ENCODE measurements around the gene SMTN. TPM values are rescaled to one million over a fixed set of nuclear protein-coding genes. Genes with fewer than 3 reads are reported as not detected.

SMTN gene
- total and polyA plus RNA-seq, 2 donors = 149 to 1,750 TPM

DNA sequence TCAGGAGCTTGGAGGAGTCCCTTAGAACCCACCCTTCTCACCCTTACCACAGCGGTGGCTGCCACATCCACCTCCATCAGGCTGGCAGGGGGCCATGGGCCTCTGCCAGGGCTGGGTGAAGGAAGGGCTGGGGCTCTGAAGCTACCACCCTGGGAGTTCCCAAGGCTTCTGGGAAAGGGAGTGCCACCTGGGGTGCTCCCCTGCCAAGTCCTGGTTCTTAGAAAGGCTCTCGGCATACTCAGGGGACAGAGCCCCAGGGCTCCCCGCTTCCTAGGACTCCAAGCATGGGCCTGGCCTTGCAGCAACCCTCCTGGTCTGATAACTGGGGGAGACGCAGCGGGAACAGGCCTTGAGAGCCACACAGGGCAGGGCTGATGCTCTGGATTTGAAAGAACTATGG is 59.6 kb downstream of the SMTN start:
- no peak for DNase-seq (ENCODE audit: extremely low spot score)
- WGBS = 80% methylated on average over 5 of the region's 5 CpGs
- Histone ChIP-seq H3K27ac (ENCODE audit: low read depth) (no peak overlapping the region), H3K36me3 (ENCODE audit: insufficient read depth) (no peaks in the 10 kb centered on the region), H3K4me1 (ENCODE audit: insufficient read depth) (no peaks in the 10 kb centered on the region), H3K4me3 (ENCODE audit: low read depth, low read length) (no peak overlapping the region)

DNA sequence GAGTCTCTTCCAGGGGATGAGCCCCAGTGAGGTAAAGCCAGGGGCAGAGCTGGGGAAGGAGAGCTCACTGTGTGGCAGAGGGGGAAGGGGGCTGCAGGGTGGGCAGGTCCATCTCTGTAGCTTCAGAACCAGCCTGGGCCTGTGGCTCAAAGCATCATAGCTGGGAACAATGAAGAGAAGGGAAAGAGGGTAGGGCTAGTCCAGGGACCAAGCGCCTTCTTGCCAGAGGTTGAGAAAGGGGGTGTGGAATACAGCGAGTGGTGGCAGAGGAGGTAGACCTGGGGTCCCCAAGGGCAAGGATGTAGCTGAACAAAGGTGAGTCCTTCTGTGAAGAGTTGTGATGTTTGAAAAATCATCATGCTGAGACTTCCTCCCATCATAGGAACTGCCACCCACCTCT is 60.4 kb downstream of the SMTN start:
- WGBS = 86% methylated on average over 2 of the region's 2 CpGs
- no peak for DNase-seq (ENCODE audit: extremely low spot score)
- Histone ChIP-seq H3K4me3 (ENCODE audit: low read depth, low read length) (no peak overlapping the region), H3K27ac (ENCODE audit: low read depth) (no peak overlapping the region), H3K4me1 (ENCODE audit: insufficient read depth) (no peaks in the 10 kb centered on the region), H3K36me3 (ENCODE audit: insufficient read depth) (no peaks in the 10 kb centered on the region)

- no peak for DNase-seq (ENCODE audit: extremely low spot score)
- H3K27ac ChIP-seq (ENCODE audit: low read depth) = no peak overlapping the region
- WGBS = 79% methylated on average over 4 of the region's 4 CpGs
These were observed 61.2 kb downstream of the SMTN start for GRCh38 chr22:31142285-31142684.

GRCh38 chr22:31143038-31143437 is 61.9 kb downstream of the SMTN start:
- no peaks in the 10 kb centered on the region for H3K4me1 ChIP-seq (ENCODE audit: insufficient read depth)
- no peaks in the 10 kb centered on the region for H3K36me3 ChIP-seq (ENCODE audit: insufficient read depth)
- 76% methylated on average over 3 of the region's 3 CpGs for WGBS
- H3K4me3 ChIP-seq (ENCODE audit: low read depth, low read length) = no peak overlapping the region
- DNase-seq (ENCODE audit: extremely low spot score) = no peak
- H3K27ac ChIP-seq (ENCODE audit: low read depth) = no peak overlapping the region

More at GRCh38 chr22:31142285-31142684, 61.2 kb downstream of the SMTN start:
- H3K4me3 ChIP-seq (ENCODE audit: low read depth, low read length) = no peak overlapping the region
- H3K36me3 ChIP-seq (ENCODE audit: insufficient read depth) = no peaks in the 10 kb centered on the region
- H3K4me1 ChIP-seq (ENCODE audit: insufficient read depth) = no peaks in the 10 kb centered on the region

DNA sequence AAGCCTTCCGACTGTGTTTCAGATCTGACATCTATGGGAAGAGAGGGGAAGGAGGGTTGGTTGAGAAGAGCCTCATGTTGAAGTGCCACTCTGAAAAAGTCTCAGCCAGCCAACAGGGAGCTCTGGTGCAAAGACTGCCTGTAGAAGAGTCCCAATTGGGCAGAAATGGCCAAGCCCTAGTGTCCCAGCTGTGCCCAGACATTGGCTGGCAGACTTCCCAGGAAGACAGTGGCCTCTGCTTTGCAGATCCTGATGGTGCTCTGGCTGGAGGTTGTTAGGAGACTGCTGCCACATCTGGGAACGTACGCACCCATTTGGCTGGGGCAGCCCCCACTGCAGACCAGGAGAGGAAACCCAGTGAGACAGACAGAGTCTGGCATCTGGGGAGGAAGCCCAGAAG is 62.4 kb downstream of the SMTN start:
- DNase-seq (ENCODE audit: extremely low spot score) = no peak
- Histone ChIP-seq H3K36me3 (ENCODE audit: insufficient read depth) (no peaks in the 10 kb centered on the region), H3K27ac (ENCODE audit: low read depth) (no peak overlapping the region), H3K4me1 (ENCODE audit: insufficient read depth) (no peaks in the 10 kb centered on the region), H3K4me3 (ENCODE audit: low read depth, low read length) (no peak overlapping the region)
- 74% methylated on average over 3 of the region's 3 CpGs for WGBS

DNA sequence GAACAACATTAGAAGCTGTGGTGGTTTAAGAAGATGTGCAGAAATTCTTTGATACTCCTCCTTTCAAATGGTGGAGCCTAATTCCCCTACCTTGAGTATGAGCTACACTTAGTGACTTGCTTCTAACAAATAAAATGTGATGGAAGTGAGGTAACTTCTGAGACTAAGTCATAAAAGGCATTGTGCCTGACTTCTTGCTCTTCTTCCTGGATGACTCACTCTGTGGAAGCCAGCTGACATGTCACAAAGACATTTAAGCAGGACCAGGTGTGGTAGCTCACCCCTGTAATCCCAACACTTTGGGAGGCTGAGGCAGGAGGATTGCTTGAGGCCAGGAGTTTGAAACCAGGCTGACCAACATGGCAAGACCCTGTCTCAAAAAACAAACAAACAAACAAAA is 63.1 kb downstream of the SMTN start:
- no peak overlapping the region for H3K4me3 ChIP-seq (ENCODE audit: low read depth, low read length)
- no peaks in the 10 kb centered on the region for H3K4me1 ChIP-seq (ENCODE audit: insufficient read depth)
- no peak for DNase-seq (ENCODE audit: extremely low spot score)
- H3K27ac ChIP-seq (ENCODE audit: low read depth) = no peak overlapping the region
- no peaks in the 10 kb centered on the region for H3K36me3 ChIP-seq (ENCODE audit: insufficient read depth)

DNA sequence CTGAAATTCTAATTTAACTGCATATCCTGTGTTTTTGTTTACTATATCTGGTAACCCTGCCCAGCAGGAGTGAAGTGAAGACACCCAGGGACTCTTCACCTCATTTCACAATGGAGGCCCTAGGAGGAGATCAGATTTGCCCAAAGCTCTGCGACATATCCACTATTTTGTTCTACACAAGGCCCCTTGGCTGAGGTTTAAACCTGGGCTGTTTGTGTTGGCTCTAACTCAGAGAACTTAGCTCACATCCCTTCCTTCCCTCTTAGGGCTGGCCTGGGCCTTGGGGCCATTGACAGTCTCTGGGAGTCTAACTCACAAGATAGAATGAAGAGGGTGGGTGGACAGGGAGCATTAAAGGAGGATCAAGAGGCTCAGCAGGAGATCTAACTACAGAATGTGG is 67.4 kb downstream of the SMTN start:
- 59% methylated on average over 1 of the region's 1 CpG for WGBS
- Histone ChIP-seq H3K27ac (ENCODE audit: low read depth) (no peak overlapping the region), H3K4me1 (ENCODE audit: insufficient read depth) (no peaks in the 10 kb centered on the region), H3K4me3 (ENCODE audit: low read depth, low read length) (no peak overlapping the region), H3K36me3 (ENCODE audit: insufficient read depth) (no peaks in the 10 kb centered on the region)
- no peak for DNase-seq (ENCODE audit: extremely low spot score)

GRCh38 chr22:31148953-31149627 is 68.0 kb downstream of the SMTN start:
- H3K27ac ChIP-seq (ENCODE audit: low read depth) = no peak overlapping the region
- H3K36me3 ChIP-seq (ENCODE audit: insufficient read depth) = no peaks in the 10 kb centered on the region
- H3K4me3 ChIP-seq (ENCODE audit: low read depth, low read length) = no peak overlapping the region
- no peaks in the 10 kb centered on the region for H3K4me1 ChIP-seq (ENCODE audit: insufficient read depth)
- 19% methylated on average over 5 of the region's 5 CpGs for WGBS
- DNase-seq (ENCODE audit: extremely low spot score) = peak; percentile 47

GRCh38 chr22:31150615-31151014 is 69.5 kb downstream of the SMTN start:
- Histone ChIP-seq H3K4me1 (ENCODE audit: insufficient read depth) (no peaks in the 10 kb centered on the region), H3K36me3 (ENCODE audit: insufficient read depth) (no peaks in the 10 kb centered on the region), H3K4me3 (ENCODE audit: low read depth, low read length) (no peak overlapping the region), H3K27ac (ENCODE audit: low read depth) (no peak overlapping the region)
- WGBS = 88% methylated on average over 3 of the region's 3 CpGs
- DNase-seq (ENCODE audit: extremely low spot score) = no peak

GRCh38 chr22:31151872-31152271 is 70.8 kb downstream of the SMTN start:
- Histone ChIP-seq H3K27ac (ENCODE audit: low read depth) (no peak overlapping the region), H3K36me3 (ENCODE audit: insufficient read depth) (no peaks in the 10 kb centered on the region), H3K4me3 (ENCODE audit: low read depth, low read length) (no peak overlapping the region), H3K4me1 (ENCODE audit: insufficient read depth) (no peaks in the 10 kb centered on the region)
- 92% methylated on average over 2 of the region's 2 CpGs for WGBS
- no peak for DNase-seq (ENCODE audit: extremely low spot score)

DNA sequence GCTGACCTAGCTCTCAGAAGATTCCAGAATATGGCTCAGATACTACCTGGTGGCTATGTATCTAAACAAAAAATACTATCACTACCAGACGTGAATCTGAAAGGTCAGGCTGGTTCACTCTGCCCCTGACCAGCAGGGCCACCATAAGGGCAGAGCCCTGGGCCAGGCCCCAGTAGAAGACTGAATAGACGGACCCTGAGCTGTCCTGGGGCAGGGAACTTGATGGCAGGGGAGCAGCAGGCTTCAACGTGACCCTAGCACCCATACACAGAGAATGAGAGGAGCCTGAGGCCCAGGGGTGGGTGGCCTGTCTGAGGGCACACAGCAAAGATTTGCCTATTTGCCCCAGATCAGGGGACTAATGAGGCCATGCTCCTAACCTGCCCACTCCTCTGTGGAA is 72.2 kb downstream of the SMTN start:
- H3K4me3 ChIP-seq (ENCODE audit: low read depth, low read length) = no peak overlapping the region
- H3K4me1 ChIP-seq (ENCODE audit: insufficient read depth) = no peaks in the 10 kb centered on the region
- H3K27ac ChIP-seq (ENCODE audit: low read depth) = no peak overlapping the region
- 77% methylated on average over 3 of the region's 3 CpGs for WGBS
- no peaks in the 10 kb centered on the region for H3K36me3 ChIP-seq (ENCODE audit: insufficient read depth)
- no peak for DNase-seq (ENCODE audit: extremely low spot score)

Other genes starting within 250 kb of the SMTN start
- 18.1 TPM for gene MORC2, start 112.5 kb upstream of the SMTN start, total RNA-seq
- gene MORC2, start 112.5 kb upstream of the SMTN start, polyA plus RNA-seq = 21.7 TPM
- 120 TPM for gene TUG1, start 112.1 kb upstream of the SMTN start, total RNA-seq
- gene TUG1, start 112.1 kb upstream of the SMTN start, polyA plus RNA-seq = 48.7 TPM
- gene SELENOM, start 26.2 kb downstream of the SMTN start, total RNA-seq = 113 TPM
- gene SELENOM, start 26.2 kb downstream of the SMTN start, polyA plus RNA-seq = 1,134 TPM
- gene INPP5J, start 41.6 kb downstream of the SMTN start, total RNA-seq = 0.32 TPM
- 1.5 TPM for gene INPP5J, start 41.6 kb downstream of the SMTN start, polyA plus RNA-seq
- not detected for gene PLA2G3, start 59.2 kb downstream of the SMTN start, total RNA-seq
- gene PLA2G3, start 59.2 kb downstream of the SMTN start, polyA plus RNA-seq = not detected
- 23.3 TPM for gene RNF185, start 78.9 kb downstream of the SMTN start, total RNA-seq
- 31.1 TPM for gene RNF185, start 78.9 kb downstream of the SMTN start, polyA plus RNA-seq
- gene LIMK2, start 131.0 kb downstream of the SMTN start, total RNA-seq = 31.5 TPM
- 16.3 TPM for gene LIMK2, start 131.0 kb downstream of the SMTN start, polyA plus RNA-seq
- 19.5 TPM for gene PIK3IP1, start 211.2 kb downstream of the SMTN start, total RNA-seq
- gene PIK3IP1, start 211.2 kb downstream of the SMTN start, polyA plus RNA-seq = 29.2 TPM

Data from urinary bladder (tissue), 4 donors.